Measurements from ENCODE around the gene CPN1.
"Not testable (repeated sequence)": the region's sequence is repeated elsewhere in the genome, so short reads cannot be mapped to it uniquely, and the experiment has no call there.

CPN1 gene

GRCh38 chr10:100081075-100082001, at the start of gene CPN1:
CPN1 (minus strand) TSS chr10:100081869; CDS start chr10:100081625, 244 bp downstream.
- no peak for DNase-seq

DNA sequence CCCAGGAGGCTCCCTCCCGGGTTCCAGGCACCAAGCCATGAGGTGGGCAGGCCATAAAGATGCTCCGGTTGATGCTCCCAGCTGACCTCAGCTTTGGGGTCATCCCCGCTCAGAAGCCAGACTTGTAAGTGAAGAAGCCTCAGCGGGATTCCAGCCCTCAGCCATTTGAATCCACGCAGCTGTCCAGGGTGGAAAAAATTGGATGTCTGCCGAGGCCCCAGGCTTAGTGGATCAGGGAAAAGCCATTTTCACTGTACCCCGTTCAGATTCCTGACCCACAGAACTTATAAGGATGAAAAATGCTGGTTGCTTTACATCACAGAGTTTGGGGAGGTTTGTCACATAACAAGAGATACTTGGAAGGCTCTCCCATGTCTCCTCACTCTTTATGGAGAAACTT, 49.2 kb upstream of the CPN1 start:
- no peak for DNase-seq

- DNase-seq: no peak
Measured at GRCh38 chr10:100129424-100129823, 47.8 kb upstream of the CPN1 start.

DNA sequence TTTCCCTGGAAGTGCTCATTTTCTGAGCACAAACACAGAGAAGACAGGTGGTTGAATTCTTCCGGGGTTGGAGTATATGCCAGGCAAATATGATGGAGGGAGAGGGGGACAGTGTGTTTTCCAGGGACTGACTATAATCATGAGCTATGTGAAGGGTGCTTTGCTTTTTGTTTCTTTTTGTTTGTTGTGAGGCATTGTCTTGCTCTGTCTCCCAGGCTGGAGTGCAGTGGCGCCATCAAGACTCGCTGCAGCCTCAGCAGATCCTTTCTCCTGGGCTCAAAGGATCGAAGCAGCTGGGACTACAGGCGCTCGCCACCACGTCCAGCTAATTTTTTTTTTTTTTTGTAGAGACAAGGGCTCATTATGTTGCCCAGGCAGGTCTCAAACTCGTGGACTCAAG, 47.3 kb upstream of the CPN1 start:
- DNase-seq: no peak

GRCh38 chr10:100125335-100125734, 43.7 kb upstream of the CPN1 start:
- not testable (repeated sequence) for DNase-seq

- DNase-seq: no peak
Measured at GRCh38 chr10:100124097-100124496, 42.4 kb upstream of the CPN1 start.

DNA sequence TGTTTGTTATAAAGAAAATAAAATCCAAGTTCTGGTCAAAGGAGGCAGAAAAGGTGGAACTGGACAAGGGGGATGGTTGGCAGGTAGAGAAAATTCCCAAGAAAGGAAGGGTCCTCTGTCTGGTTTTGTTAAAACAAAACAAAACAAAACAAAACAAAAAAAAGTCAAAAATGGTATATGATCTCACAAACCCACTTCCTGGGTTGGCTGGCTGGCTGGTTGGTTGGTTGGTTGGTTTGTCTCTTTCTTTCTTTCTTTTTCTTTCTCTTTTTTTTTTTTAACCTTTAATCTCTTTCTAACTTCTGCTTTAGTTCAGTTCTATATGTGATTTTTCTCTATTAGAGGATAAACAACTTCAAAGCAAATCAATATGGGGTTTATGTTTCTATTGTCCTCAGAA, 41.1 kb upstream of the CPN1 start:
- DNase-seq: no peak

DNA sequence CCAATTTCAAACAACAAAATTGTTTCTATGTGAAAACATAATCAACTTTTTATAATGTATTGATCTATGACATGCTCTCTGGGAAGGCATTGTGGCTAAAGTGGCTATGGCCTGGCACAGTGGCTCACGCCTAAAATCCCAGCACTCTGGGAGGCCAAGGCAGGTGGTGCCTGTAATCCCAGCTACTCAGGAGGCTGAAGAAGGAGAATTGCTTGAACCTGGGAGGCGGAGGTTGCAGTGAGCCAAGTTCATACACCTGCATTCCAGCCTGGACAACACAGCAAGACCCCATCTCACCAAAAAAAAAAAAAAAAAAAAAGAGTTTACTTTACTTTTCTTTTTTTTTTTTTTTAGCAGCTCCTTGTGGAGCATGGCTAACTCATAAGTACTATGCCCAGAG, 38.9 kb upstream of the CPN1 start:
- no peak for DNase-seq

- no peak for DNase-seq
Measured at GRCh38 chr10:100119726-100120125, 38.1 kb upstream of the CPN1 start.

DNA sequence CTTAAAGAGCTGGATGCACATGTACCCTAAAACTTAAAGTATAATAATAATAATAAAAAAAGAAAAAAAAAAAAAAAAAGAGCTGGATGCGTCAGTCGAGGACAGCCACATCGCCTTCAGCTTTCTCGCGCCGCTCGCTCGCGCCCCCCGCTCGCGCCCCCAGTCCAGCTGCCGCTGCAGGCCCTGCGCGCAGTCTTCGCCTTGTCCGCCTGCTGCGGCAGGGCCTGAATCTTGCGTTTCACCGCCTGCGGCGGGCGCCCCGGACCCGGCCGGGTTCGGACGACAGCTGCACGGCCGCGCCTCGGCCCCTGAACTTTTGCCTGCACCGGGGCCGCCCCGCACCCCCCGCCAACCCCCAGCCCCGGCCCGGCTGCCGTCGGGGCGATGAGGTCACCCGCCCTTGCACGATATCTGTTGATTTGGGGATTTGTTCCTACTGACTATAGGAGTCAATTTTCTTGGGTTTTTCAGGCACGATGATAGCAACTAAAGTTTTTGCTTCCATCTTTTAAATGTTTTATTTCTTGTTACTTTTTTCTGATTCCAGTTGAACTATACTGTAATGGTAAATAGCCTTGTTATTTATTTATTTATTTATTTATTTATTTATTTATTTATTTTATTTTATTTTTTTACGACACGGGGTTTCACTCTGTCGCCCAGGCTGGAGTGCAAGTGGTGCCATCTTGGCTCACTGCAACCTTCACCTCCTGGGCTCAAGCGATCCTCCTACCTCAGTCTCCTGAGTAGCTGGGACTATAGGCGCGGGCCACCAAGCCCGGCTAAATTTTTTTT, 33.5 kb upstream of the CPN1 start:
- no peak for DNase-seq

DNA sequence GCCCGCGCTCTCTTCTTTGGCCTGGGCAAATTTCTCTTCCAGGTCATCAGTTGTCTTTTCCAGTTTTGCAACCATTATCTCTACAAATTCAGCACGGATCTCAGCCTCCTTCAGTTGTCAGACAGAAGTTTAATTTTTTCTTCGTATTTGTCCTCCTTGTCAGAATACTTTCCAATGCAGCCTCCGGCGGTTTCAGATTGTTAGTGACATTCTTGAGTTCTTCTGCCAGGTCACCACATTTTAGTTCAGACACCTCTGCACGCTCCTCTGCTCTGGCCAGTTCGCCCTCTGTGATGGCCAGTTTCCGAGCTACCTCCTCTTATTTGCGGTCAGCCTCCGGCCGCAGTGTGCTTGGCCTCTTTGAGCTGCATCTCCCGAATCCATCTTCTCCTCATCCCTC, 32.8 kb upstream of the CPN1 start:
- DNase-seq: no peak

DNA sequence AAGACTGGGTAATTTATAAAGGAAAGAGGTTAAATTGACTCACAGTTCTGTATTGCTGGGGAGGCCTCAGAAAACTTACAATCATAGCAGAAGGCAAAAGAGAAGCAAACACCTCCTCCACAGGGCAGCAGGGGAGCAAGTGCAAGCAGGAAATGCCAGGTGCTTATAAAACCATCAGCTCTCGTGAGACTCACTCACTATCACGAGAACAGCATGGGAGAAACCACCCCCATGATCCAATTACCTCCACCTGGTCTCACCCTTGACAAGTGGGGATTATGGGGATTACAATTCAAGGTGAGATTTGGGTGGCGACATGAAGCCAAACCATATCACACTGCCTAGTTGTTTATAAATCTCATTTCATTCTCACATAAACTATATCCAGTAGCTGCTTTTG, 28.0 kb upstream of the CPN1 start:
- no peak for DNase-seq

GRCh38 chr10:100106865-100107264, 25.2 kb upstream of the CPN1 start:
- DNase-seq: no peak

GRCh38 chr10:100104300-100104699, 22.6 kb upstream of the CPN1 start:
- DNase-seq: no peak

DNA sequence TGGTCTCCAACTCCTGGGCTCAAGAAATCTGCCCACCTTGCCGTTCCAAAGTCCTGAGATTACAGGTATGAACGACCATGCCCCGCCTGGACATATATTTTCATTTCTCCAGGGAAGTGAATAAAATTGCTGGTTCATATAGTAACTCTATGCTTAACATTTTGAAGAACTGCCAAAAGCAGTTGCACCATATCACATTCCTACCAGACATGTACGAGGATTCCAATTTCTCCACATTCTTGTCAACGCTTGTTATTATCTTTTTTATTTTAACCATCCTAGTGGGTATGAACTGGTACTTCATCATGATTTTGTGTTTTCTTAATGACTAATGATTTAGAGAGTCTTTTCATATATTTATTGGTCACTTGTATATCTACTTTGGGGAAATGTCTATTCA, 21.9 kb upstream of the CPN1 start:
- DNase-seq: no peak

GRCh38 chr10:100101192-100102076, 19.8 kb upstream of the CPN1 start:
- DNase-seq: no peak

- no peak for DNase-seq
Measured at GRCh38 chr10:100100651-100101184, 19.0 kb upstream of the CPN1 start.

GRCh38 chr10:100089241-100089640, 7.6 kb upstream of the CPN1 start:
- DNase-seq: no peak

- not testable (repeated sequence) for DNase-seq
Measured at GRCh38 chr10:100086708-100087107, 5.0 kb upstream of the CPN1 start.

DNA sequence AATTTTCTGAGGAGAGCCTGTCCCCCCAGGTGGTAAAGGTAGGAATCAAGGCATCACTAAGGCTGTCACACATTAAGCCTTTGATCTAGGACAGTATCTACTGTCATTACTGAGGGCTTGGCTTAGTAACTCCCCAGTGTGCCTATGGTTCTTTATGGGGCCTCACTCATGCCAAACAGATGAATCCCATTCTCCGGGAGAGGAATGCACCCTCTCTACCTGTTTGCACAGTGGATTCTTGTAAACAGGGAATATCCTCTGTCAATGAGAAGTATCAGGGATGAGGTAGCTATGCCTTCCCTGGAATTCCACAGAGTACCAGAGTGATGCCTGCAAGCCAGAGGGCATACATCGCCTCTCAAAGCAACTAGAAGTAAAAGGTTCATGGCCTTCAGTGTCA, 3.9 kb upstream of the CPN1 start:
- DNase-seq: no peak

DNA sequence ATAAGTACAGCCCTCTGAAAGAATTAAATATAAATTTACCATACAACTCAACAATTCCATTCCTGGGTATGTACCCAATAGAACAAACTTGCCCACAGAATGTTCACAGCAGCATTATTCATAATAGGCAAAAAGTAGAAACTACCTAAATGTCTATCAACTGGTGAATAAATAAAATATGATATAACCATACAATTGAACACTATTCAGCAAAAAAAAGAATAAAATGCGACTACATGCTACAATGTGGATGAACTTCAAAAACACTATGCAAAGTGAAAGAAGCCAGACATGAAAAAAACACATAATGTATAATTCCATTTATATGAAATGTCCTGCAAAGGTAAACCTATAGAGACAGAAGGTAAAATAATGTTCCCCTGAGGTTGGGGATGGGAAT, 2.0 kb upstream of the CPN1 start:
- DNase-seq: no peak

- not testable (repeated sequence) for DNase-seq
Measured at GRCh38 chr10:100082276-100082675, 607 bp upstream of the CPN1 start.

DNA sequence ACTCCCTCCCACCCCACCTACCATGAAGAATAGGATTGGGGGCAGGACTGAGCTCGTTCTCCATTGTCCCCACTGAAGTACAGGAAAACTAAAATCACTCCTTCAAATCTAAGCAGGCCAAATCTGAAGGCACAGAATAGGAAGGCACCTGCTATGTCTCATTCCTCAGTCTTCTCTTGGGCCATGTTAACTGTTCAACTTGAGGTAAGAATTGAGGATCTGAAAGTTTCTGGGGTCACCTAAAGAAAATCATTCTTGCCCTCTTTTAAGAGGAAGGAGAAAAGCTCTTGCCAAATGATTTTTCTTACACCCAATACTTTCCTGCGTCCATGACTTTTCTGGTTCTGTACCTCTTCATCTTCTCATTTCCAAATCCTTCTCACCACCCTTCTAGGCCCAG, 4.9 kb downstream of the CPN1 start:
- DNase-seq: no peak

Data from activated CD4-positive, alpha-beta T cell treated with anti-CD3 and anti-CD28 coated beads, Interleukin-2, amount 50 U/mL, for 1 hour (primary cell).